Dedifferentiated amniotic fluid mesenchymal stem cell (primary cell): Measurements from ENCODE around the gene SBK2.
"Not testable (repeated sequence)": the region's sequence is repeated elsewhere in the genome, so short reads cannot be mapped to it uniquely, and the experiment has no call there.

ENCODE experiments used
- DNase-seq: peaks from one replicate; pipeline ENCODE4 v3.0.0-alpha.2; 2016; ENCODE audit errors: extremely low spot score

Gene SBK2

GRCh38 chr19:55536951-55537740 is at the start of gene SBK2:
Gene SBK2 (minus strand): TSS chr19:55537133. CDS start chr19:55536294, 839 bp downstream.
- no peak for DNase-seq

- no peak for DNase-seq
These were observed 48.9 kb upstream of the SBK2 start for GRCh38 chr19:55585658-55586339.

- no peak for DNase-seq
These were observed 47.9 kb upstream of the SBK2 start for GRCh38 chr19:55584871-55585270.

GRCh38 chr19:55583897-55584296 is 47.0 kb upstream of the SBK2 start:
- DNase-seq, result not testable (repeated sequence)

- DNase-seq, result not testable (repeated sequence)
These were observed 45.4 kb upstream of the SBK2 start for GRCh38 chr19:55582284-55582683.

GRCh38 chr19:55581823-55582223 is 44.9 kb upstream of the SBK2 start:
- no peak for DNase-seq

- no peak for DNase-seq
These were observed 44.4 kb upstream of the SBK2 start for GRCh38 chr19:55581145-55581822.

- DNase-seq, result peak; percentile 88
These were observed 43.8 kb upstream of the SBK2 start, which contains the start of gene ZNF579 for GRCh38 chr19:55580628-55581144. Gene ZNF579 (minus strand): TSS chr19:55580848. CDS start chr19:55579639, 1,209 bp downstream.

GRCh38 chr19:55579766-55580621 is 43.1 kb upstream of the SBK2 start:
- no peak for DNase-seq

- DNase-seq, result no peak
These were observed 42.1 kb upstream of the SBK2 start for GRCh38 chr19:55578761-55579747.

- DNase-seq, result no peak
These were observed 41.3 kb upstream of the SBK2 start for GRCh38 chr19:55578031-55578760.

- DNase-seq, result no peak
These were observed 39.8 kb upstream of the SBK2 start for GRCh38 chr19:55576746-55577145.

- not testable (repeated sequence) for DNase-seq
These were observed 37.0 kb upstream of the SBK2 start for GRCh38 chr19:55573929-55574328.

GRCh38 chr19:55569477-55569876 is 32.5 kb upstream of the SBK2 start:
- DNase-seq, result not testable (repeated sequence)

- no peak for DNase-seq
These were observed 30.9 kb upstream of the SBK2 start for GRCh38 chr19:55567708-55568328.

- DNase-seq, result no peak
These were observed 29.9 kb upstream of the SBK2 start for GRCh38 chr19:55566823-55567222.

- DNase-seq, result no peak
These were observed 26.3 kb upstream of the SBK2 start for GRCh38 chr19:55563261-55563690.

- no peak for DNase-seq
These were observed 22.8 kb upstream of the SBK2 start for GRCh38 chr19:55559684-55560083.

GRCh38 chr19:55554741-55555152 is 17.8 kb upstream of the SBK2 start:
- DNase-seq, result no peak
